Chondrocyte (in vitro differentiated cells): ENCODE results near the gene GALNT9. TPM values are rescaled to one million over a fixed set of nuclear protein-coding genes. Genes with fewer than 3 reads are reported as not detected.
A peak's percentile ranks its signal among the peaks of the same experiment; 100 is the strongest.

Source experiments
- DNase-seq: peaks from one replicate; pipeline ENCODE4 v3.0.0; 2021; ENCODE audit warnings: mixed read lengths, low spot score
- H3K27ac Mint-ChIP-seq: one replicate; pipeline ENCODE4 v1.8.0; 2021; ENCODE audit warnings: mild to moderate bottlenecking, moderate library complexity, mixed read lengths; ENCODE audit not compliant: unreplicated experiment
- H3K27me3 Mint-ChIP-seq: 2 replicates; pipeline ENCODE4 v1.8.0; 2021; ENCODE audit warnings: low read depth, mixed read lengths
- H3K36me3 Mint-ChIP-seq: 2 replicates; pipeline ENCODE4 v1.8.0; 2021; ENCODE audit warnings: low read depth, mixed read lengths
- H3K4me1 Mint-ChIP-seq: 2 replicates; pipeline ENCODE4 v1.8.0; 2021; ENCODE audit warnings: low read depth, mild to moderate bottlenecking, mixed read lengths
- H3K4me3 Mint-ChIP-seq: one replicate; pipeline ENCODE4 v1.8.0; 2021; ENCODE audit warnings: mild to moderate bottlenecking, moderate library complexity, mixed read lengths; ENCODE audit not compliant: unreplicated experiment
- H3K9me3 Mint-ChIP-seq: 2 replicates; pipeline ENCODE4 v1.8.0; 2021; ENCODE audit warnings: low read depth, mixed read lengths
- total RNA-seq: library from RNA; stranded (reverse); gene quantifications from 3 replicates; pipeline ENCODE4 v1.2.1, GENCODE V29; 2021
- TF ChIP-seq, protein P1 (sequence below): fragments of 200-600 bp; sonication (generic); IDR thresholded peaks from 2 replicates; pipeline ENCODE4 v1.5.0; 2021; ENCODE audit warnings: antibody characterized with exemption, mild to moderate bottlenecking, moderate library complexity

Gene GALNT9
- total RNA-seq, 1 donor from 2014 or later: not detected

- H3K27ac Mint-ChIP-seq: no peak overlapping the region
- no peaks in the 10 kb centered on the region for H3K36me3 Mint-ChIP-seq
- H3K9me3 Mint-ChIP-seq: no peaks in the 10 kb centered on the region
- DNase-seq: no peak
- H3K27me3 Mint-ChIP-seq: peaks cover 49% of the 10 kb centered on the region
- TF ChIP-seq, protein P1, sequence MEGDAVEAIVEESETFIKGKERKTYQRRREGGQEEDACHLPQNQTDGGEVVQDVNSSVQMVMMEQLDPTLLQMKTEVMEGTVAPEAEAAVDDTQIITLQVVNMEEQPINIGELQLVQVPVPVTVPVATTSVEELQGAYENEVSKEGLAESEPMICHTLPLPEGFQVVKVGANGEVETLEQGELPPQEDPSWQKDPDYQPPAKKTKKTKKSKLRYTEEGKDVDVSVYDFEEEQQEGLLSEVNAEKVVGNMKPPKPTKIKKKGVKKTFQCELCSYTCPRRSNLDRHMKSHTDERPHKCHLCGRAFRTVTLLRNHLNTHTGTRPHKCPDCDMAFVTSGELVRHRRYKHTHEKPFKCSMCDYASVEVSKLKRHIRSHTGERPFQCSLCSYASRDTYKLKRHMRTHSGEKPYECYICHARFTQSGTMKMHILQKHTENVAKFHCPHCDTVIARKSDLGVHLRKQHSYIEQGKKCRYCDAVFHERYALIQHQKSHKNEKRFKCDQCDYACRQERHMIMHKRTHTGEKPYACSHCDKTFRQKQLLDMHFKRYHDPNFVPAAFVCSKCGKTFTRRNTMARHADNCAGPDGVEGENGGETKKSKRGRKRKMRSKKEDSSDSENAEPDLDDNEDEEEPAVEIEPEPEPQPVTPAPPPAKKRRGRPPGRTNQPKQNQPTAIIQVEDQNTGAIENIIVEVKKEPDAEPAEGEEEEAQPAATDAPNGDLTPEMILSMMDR: no peak
- peaks cover 4% of the 10 kb centered on the region for H3K4me1 Mint-ChIP-seq
- no peak overlapping the region for H3K4me3 Mint-ChIP-seq
These were observed 143.1 kb downstream of the GALNT9 start for GRCh38 chr12:132186208-132186856.

DNA sequence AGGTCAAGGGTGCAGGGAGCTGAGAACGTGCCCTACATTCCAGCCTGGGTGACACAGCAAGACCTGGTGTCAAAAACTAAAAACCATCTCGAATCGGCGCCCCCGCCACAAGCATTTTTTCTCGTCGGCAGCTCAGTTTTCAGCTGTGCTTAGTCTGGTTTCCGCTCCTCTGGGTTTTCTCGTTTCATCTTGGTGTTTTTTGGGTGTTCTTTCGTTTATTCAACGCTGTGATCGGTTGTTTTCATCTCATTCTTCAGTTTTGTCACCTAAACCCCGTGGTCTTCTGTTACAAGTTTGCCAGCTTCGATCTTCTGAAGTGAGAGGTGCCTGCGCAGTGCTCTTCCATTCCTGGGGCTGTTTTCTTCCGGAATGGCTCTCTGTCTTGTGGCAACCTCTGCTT, 143.7 kb downstream of the GALNT9 start:
- no peak overlapping the region for H3K4me3 Mint-ChIP-seq

GRCh38 chr12:132182711-132183365, 146.6 kb downstream of the GALNT9 start:
- H3K27ac Mint-ChIP-seq: no peak overlapping the region
- H3K9me3 Mint-ChIP-seq: no peaks in the 10 kb centered on the region
- no peak for DNase-seq
- TF ChIP-seq, protein P1: no peak
- H3K4me3 Mint-ChIP-seq: no peak overlapping the region
- H3K27me3 Mint-ChIP-seq: peaks cover 64% of the 10 kb centered on the region
- no peaks in the 10 kb centered on the region for H3K36me3 Mint-ChIP-seq
- no peaks in the 10 kb centered on the region for H3K4me1 Mint-ChIP-seq

More for the DNA sequence above, 143.7 kb downstream of the GALNT9 start:
- no peak overlapping the region for H3K27ac Mint-ChIP-seq
- H3K36me3 Mint-ChIP-seq: no peaks in the 10 kb centered on the region
- no peaks in the 10 kb centered on the region for H3K9me3 Mint-ChIP-seq
- H3K4me1 Mint-ChIP-seq: peaks cover 4% of the 10 kb centered on the region
- H3K27me3 Mint-ChIP-seq: peaks cover 54% of the 10 kb centered on the region
- TF ChIP-seq, protein P1: no peak
- DNase-seq: no peak

DNA sequence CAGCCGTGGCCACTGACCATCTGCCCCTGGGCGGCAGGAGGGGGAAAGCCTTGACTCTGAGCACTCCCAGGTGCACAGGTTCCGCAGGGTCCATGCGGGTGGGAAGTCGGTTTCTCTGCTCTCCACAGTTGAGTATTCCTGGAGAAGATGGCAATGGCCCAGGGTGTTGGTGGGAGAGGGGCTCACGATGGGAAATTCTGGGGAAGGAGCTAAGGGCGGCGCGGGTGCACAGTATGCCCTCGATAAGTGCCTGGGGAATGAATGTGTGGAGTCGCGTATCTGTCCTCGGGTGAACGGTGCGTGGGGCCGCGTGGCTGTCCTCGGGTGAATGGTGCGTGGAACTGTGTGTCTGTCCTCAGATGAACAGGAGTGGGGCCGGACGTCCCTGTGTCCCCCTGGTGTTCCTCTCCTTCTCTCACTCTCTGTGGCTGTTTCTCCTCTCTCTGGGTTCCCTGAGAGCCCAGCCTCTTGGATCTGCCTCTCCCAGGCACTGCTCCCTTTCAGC, 147.1 kb downstream of the GALNT9 start:
- no peaks in the 10 kb centered on the region for H3K36me3 Mint-ChIP-seq
- H3K27me3 Mint-ChIP-seq: peaks cover 60% of the 10 kb centered on the region
- TF ChIP-seq, protein P1: no peak
- H3K4me1 Mint-ChIP-seq: no peaks in the 10 kb centered on the region
- no peak overlapping the region for H3K4me3 Mint-ChIP-seq
- H3K27ac Mint-ChIP-seq: no peak overlapping the region
- no peaks in the 10 kb centered on the region for H3K9me3 Mint-ChIP-seq
- DNase-seq: no peak

DNA sequence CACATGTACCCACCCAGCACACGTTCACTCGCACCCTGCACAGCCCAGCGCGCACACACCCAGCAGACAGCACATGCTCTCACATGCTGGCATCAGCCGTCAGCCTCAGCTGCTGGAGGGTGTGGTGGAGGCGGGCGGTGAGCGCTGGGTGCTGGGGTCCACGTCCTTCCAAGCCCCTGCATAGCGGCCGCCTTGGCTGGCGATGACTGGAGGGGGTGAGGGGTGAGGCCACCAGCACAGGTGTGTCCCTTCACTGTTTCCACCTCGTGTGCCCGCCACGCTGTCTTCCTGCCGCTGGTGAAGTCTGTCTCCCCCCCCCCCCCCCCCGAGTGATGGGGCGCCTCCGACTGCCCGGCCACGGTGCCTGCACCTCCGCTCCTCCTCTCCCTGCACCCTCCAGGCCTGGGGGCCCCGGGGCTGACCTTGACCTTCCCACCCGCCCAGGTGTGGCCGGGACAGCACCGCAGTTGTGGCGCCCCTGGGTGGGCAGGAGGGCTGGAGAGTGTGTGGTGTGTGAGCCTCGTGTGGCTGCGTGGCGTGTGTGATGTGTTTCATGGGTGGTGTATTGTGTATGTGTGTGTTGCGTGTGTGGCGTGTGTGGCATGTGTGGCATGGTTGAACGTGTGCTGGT, 147.7 kb downstream of the GALNT9 start:
- no peaks in the 10 kb centered on the region for H3K9me3 Mint-ChIP-seq
- H3K4me1 Mint-ChIP-seq: no peaks in the 10 kb centered on the region
- H3K27me3 Mint-ChIP-seq: peaks cover 63% of the 10 kb centered on the region

More for the DNA sequence above, 147.7 kb downstream of the GALNT9 start:
- TF ChIP-seq, protein P1: no peak
- no peaks in the 10 kb centered on the region for H3K36me3 Mint-ChIP-seq
- H3K27ac Mint-ChIP-seq: no peak overlapping the region
- DNase-seq: peak; percentile 89
- H3K4me3 Mint-ChIP-seq: no peak overlapping the region
